Activated naive CD4-positive, alpha-beta T cell treated with anti-CD3 and anti-CD28 coated beads for 36 hours (primary cell): ENCODE measurements around the gene POC5. TPM values are rescaled to one million over a fixed set of nuclear protein-coding genes. Genes with fewer than 3 reads are reported as not detected.
"Not testable (repeated sequence)": the region's sequence is repeated elsewhere in the genome, so short reads cannot be mapped to it uniquely, and the experiment has no call there.

Source experiments
- CTCF ChIA-PET: fragments of 350-600 bp; sonication (Branson Sonifier 250); formaldehyde crosslinking; loops from one replicate; lab custom pipeline; 2021; ENCODE audit warnings: antibody characterized with exemption; lab: Charles Lee
- DNase-seq: peaks from one replicate; pipeline ENCODE4 v3.0.0-alpha.2; 2020
- H3K27ac Mint-ChIP-seq: one replicate; pipeline ENCODE4 v1.8.0; 2021; ENCODE audit warnings: mild to moderate bottlenecking, mixed read lengths
- H3K27me3 Mint-ChIP-seq: one replicate; pipeline ENCODE4 v1.8.0; 2021; ENCODE audit warnings: low read depth, mixed read lengths
- H3K36me3 Mint-ChIP-seq: one replicate; pipeline ENCODE4 v1.8.0; 2021; ENCODE audit warnings: low read depth, mixed read lengths
- H3K4me1 Mint-ChIP-seq: one replicate; pipeline ENCODE4 v1.8.0; 2021; ENCODE audit warnings: low read depth, mixed read lengths
- H3K4me3 Mint-ChIP-seq: one replicate; pipeline ENCODE4 v1.8.0; 2021; ENCODE audit warnings: mild to moderate bottlenecking, moderate library complexity, mixed read lengths
- H3K9me3 Mint-ChIP-seq: one replicate; pipeline ENCODE4 v1.8.0; 2021; ENCODE audit warnings: mixed read lengths
- intact Hi-C: fragments of 100-400 bp; cut with micrococcal nuclease; formaldehyde crosslinking; loops from one replicate; pipeline ENCODE4 v1.15.1; 2023
- total RNA-seq, 2 experiments: library from RNA; stranded (reverse); gene quantifications; one replicate each; pipeline ENCODE4 v1.2.3, GENCODE V29; 2021

POC5 gene
- total RNA-seq, 2 experiments from 2014 or later = 17.5 to 17.7 TPM

DNA sequence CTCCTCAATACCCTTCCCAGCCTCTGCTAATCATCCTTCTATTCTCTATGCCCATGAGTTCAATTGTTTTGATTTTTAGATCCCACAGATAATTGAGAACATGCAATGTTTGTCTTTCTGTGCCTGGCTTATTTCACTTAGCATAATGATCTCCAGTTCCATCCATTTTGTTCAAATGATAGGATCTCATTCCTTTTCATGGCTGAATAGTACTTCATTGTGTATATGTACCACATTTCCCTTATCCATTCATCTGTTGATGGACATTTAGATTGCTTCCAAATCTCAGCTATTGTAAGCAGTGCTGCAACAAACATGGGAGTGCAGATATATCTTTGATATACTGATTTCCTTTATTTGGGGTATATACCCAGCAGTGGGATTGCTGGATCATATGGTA lies 9.0 kb upstream of the POC5 start:
- intact Hi-C loops, H3K27ac Mint-ChIP-seq, CTCF ChIA-PET: not testable (repeated sequence)

DNA sequence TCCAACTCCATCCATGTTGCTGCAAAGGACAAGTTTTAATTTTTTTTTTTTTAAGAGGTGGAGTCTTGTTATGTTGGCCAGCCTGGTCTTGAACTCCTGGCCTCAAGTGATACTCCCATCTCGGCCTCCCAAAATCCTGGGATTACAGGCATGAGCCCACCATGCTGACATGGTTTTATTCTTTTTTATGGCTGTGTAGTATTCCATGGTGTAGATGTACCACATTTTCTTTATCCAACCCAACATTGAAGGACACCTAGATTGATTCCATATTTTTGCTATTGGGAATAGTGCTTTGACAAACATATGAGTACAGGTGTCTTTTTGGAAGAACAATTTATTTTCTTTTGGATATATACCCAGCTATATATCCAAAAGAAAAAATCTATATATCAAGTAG lies 6.1 kb upstream of the POC5 start:
- intact Hi-C loops = no loop called here
- H3K36me3 Mint-ChIP-seq = no peaks in the 10 kb centered on the region
- no peak for DNase-seq
- H3K9me3 Mint-ChIP-seq = no peaks in the 10 kb centered on the region
- H3K27ac Mint-ChIP-seq = no peak overlapping the region
- no peaks in the 10 kb centered on the region for H3K4me1 Mint-ChIP-seq
- H3K4me3 Mint-ChIP-seq = no peak overlapping the region
- H3K27me3 Mint-ChIP-seq = peaks cover 4% of the 10 kb centered on the region
- CTCF ChIA-PET = no interaction called here

More for the DNA sequence above, 9.0 kb upstream of the POC5 start:
- H3K36me3 Mint-ChIP-seq, H3K27me3 Mint-ChIP-seq, H3K4me1 Mint-ChIP-seq, H3K9me3 Mint-ChIP-seq, DNase-seq, H3K4me3 Mint-ChIP-seq: not testable (repeated sequence)

DNA sequence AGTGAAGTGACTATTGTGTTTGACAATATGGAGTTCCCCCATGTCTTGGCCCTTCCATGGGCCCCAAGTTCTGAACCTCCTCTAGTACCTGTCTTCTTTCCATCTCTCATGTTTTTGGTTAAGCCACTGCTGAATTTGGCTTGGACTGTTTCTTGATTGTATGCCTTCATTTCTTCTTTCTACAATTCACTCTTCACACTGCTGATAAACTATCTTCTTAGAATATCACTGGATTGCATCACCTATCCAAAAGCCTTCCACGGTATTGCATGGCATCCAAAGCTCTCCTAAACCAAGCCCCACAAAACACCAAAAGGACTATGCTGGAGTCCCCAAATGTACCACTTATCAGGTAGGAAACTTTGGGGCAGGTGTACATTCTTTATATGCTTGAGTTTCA lies 4.3 kb upstream of the POC5 start:
- H3K27ac Mint-ChIP-seq = no peak overlapping the region
- CTCF ChIA-PET = no interaction called here
- no peak for DNase-seq
- H3K27me3 Mint-ChIP-seq = peaks cover 2% of the 10 kb centered on the region
- intact Hi-C loops = no loop called here
- H3K9me3 Mint-ChIP-seq = no peaks in the 10 kb centered on the region
- no peaks in the 10 kb centered on the region for H3K36me3 Mint-ChIP-seq
- H3K4me1 Mint-ChIP-seq = peaks cover 2% of the 10 kb centered on the region
- H3K4me3 Mint-ChIP-seq = no peak overlapping the region

DNA sequence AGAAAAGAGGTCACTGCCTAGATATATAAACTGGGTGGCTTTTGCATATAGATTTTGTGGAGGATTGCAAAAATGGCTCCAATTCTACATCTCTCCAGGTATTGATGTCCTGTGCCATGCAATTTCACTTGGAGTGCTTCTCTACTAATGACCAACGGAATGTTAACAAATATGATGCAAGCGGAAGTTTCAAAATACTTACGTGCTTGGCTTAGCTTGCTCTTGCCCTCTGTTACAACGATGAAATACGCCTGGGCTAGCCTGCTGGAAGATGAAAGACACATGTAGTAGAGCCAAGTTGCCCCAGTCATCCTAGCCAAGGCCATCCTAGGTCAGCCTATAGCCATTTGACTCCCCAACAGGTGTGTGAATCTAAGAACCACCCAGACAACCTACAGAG lies 3.6 kb upstream of the POC5 start:
- Mint-ChIP-seq H3K36me3 (peaks cover 1% of the 10 kb centered on the region), H3K27ac (no peak overlapping the region), H3K27me3 (no peaks in the 10 kb centered on the region)

DNA sequence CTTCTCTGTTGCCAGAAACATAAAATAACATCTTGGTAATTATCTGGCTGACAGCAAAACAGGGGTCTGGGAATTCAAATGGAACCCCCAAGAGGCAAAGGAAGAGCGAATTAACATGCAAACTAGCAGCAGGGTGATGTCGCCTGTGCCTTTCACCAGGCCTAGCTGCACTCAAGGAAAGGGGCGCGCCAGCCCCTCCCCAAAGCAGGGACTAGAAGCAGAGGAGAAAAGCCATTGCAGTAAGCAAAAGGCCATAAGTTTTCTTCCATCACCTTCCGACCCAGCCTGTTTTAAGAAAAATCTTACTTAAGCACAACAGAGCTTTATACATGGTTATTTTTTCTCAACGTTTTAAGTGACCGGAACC lies 539 bp downstream of the POC5 start:
- peaks cover 22% of the 10 kb centered on the region for H3K36me3 Mint-ChIP-seq
- peak overlapping the region; percentile 99 for H3K27ac Mint-ChIP-seq
- H3K27me3 Mint-ChIP-seq = no peaks in the 10 kb centered on the region
- H3K4me3 Mint-ChIP-seq = peak overlapping the region; percentile 99
- H3K9me3 Mint-ChIP-seq = no peaks in the 10 kb centered on the region
- intact Hi-C loops = loop anchor here (1.0 to 10.0 kb wide), 13 partner anchors 47 to 1314 kb away; partner anchors contain the start of genes AGGF1, ANKRD31, CERT1 and GCNT4
- CTCF ChIA-PET = interaction anchor here (1.2 kb wide), 1 partner anchor 479 kb away, joined by 3 read pairs; no protein-coding TSS in a partner anchor
- no peak for DNase-seq
- peaks cover 31% of the 10 kb centered on the region for H3K4me1 Mint-ChIP-seq

More for the DNA sequence above, 3.6 kb upstream of the POC5 start:
- Mint-ChIP-seq H3K9me3 (no peaks in the 10 kb centered on the region), H3K4me3 (no peak overlapping the region), H3K4me1 (peaks cover 5% of the 10 kb centered on the region)
- no peak for DNase-seq
- CTCF ChIA-PET = no interaction called here
- intact Hi-C loops = no loop called here

DNA sequence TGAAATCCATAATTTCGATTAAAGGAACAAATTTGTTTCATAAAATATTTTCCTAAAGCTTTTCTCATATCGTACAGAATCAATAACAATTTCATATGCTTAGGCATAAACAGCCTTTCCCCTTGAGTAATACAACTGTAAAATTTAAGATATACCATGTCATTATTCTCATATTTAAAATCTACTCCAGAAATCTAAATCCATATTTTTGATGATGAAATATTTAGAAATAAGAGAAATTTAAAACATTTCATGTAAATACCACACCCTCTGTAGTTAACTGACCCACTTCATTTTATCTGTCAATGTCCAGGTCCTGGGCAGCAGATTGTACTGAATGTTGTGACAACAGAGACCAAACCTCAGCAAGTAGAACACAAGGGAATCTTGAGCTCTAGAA lies 5.1 kb downstream of the POC5 start:
- Mint-ChIP-seq H3K27me3 (no peaks in the 10 kb centered on the region), H3K4me1 (peaks cover 41% of the 10 kb centered on the region), H3K4me3 (no peak overlapping the region), H3K9me3 (no peaks in the 10 kb centered on the region), H3K27ac (no peak overlapping the region), H3K36me3 (peaks cover 31% of the 10 kb centered on the region)
- intact Hi-C loops = loop anchor here (10.0 kb wide), 1 partner anchor 1027 kb away; the partner anchor contains the start of gene HEXB
- no peak for DNase-seq
- CTCF ChIA-PET = no interaction called here

DNA sequence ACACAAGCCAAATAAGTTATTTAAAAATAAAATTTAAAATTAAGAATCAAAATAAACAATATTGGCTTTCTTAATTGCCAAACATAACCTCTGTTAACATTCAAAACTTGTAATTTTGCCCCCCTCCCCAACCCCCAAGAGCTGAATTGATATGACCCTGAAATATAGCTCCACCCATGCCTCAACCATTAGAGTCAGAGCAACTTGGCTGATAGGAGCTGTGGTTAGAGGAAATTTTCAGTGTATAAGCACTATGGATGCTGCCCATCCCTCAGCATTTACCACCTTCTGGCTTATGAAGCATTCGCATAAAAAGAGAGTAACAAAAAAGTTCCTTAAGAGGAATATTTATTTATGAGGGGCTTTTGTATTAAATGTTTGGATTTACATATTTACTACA lies 6.1 kb downstream of the POC5 start:
- intact Hi-C loops = loop anchor here (10.0 kb wide), 1 partner anchor 1026 kb away; the partner anchor contains the start of gene HEXB
- Mint-ChIP-seq H3K36me3 (peaks cover 31% of the 10 kb centered on the region), H3K4me1 (peaks cover 41% of the 10 kb centered on the region), H3K27ac (no peak overlapping the region), H3K9me3 (no peaks in the 10 kb centered on the region), H3K27me3 (no peaks in the 10 kb centered on the region), H3K4me3 (no peak overlapping the region)
- CTCF ChIA-PET = no interaction called here
- DNase-seq = no peak

DNA sequence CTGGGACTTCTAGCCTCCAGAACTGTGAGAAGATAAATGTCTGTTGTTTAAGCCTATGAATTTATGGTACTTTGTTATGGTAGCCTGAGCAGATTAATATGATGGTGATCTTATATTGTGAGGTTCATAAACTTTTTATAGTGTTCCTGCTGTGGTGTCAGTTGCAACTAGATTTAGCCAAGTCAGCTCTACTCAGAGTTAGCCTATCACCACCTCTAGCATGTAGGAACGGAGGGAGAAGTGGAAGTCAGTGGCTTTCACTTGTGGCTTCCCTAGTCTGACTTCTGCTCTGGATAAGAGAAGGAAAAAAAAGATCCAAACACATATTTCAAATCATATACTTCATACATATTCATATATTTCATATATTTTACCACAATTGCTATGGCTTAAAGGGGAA lies 6.6 kb downstream of the POC5 start:
- H3K4me1 Mint-ChIP-seq = peaks cover 41% of the 10 kb centered on the region
- peaks cover 27% of the 10 kb centered on the region for H3K36me3 Mint-ChIP-seq
- H3K9me3 Mint-ChIP-seq = no peaks in the 10 kb centered on the region
- CTCF ChIA-PET = no interaction called here
- no peaks in the 10 kb centered on the region for H3K27me3 Mint-ChIP-seq
- H3K4me3 Mint-ChIP-seq = no peak overlapping the region
- intact Hi-C loops = loop anchor here (10.0 kb wide), 1 partner anchor 1026 kb away; the partner anchor contains the start of gene HEXB
- H3K27ac Mint-ChIP-seq = no peak overlapping the region
- DNase-seq = no peak

DNA sequence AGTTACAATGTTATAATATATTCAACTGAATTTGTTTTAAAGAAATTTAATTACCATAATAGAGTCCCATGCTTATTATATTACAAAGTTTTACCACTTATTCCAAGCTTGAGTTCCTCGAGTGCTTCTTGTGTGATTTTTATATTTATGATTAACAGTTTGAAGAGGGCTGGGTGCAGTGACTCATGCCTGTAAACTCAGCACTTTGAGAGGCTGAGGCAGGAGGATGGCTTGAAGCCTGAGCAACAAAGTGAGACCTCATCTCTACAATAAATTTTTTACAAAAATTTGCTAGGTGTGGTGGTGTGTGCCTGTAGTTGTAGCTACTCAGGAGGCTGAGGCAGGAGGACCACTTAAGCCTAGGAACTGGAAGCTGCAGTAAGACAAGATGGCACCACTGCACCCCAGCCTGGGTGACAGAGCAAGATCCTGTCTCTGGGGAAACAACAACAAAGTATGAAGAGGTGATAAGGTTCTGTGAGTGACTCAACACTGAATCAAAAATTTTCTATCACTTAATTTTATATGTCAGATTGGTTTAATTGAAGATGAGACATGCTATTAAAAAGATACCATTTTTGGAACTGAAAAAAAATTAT lies 9.2 kb downstream of the POC5 start:
- Mint-ChIP-seq H3K27ac (no peak overlapping the region), H3K4me3 (no peak overlapping the region), H3K27me3 (no peaks in the 10 kb centered on the region), H3K9me3 (no peaks in the 10 kb centered on the region), H3K4me1 (peaks cover 19% of the 10 kb centered on the region), H3K36me3 (peaks cover 21% of the 10 kb centered on the region)
- intact Hi-C loops = no loop called here
- DNase-seq = peak; percentile 5
- CTCF ChIA-PET = no interaction called here

DNA sequence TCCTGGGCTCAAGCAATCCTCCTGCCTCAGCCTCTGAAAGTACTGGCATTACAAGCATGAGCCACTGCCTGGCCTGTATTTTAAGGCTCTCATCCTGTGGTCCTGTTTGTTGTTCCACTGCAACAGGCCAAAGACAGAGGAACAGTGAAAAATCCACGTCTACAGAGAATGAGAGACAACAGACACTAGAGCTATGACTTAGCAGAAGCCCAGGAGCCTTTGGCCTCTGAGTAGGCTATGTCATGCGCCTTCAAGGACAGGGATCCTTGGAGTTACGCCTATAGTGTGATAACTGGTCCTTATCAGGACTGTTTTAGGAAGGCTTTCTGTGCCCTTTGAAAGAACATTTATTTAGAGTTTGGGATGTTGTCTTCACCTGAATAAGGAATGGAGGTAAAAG lies 10.5 kb downstream of the POC5 start:
- no peaks in the 10 kb centered on the region for H3K27me3 Mint-ChIP-seq
- H3K4me3 Mint-ChIP-seq = no peak overlapping the region
- no peak for DNase-seq
- peaks cover 17% of the 10 kb centered on the region for H3K4me1 Mint-ChIP-seq
- intact Hi-C loops = no loop called here
- H3K36me3 Mint-ChIP-seq = peaks cover 29% of the 10 kb centered on the region
- no peaks in the 10 kb centered on the region for H3K9me3 Mint-ChIP-seq
- H3K27ac Mint-ChIP-seq = no peak overlapping the region
- CTCF ChIA-PET = interaction anchor here (0.5 kb wide), 1 partner anchor 376 kb away, joined by 6 read pairs; no protein-coding TSS in a partner anchor

DNA sequence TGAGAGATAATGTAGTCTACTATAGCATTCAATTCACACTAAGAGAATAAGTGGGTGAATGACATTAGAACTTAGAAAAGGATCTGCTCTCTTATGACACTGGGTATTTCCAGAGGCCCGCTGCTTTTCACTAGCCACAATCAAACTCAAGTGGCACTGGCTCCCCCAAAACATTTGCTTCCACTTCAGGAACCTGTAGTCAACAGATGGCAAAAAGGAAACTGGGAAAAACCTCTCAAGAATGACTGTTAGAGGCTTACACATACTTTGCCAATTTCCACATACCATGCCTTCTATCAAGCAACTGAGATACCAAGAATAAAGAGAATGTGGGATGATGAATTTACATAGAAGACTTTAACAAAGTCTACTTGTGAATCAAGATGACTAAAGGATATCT lies 11.2 kb downstream of the POC5 start:
- H3K27me3 Mint-ChIP-seq = no peaks in the 10 kb centered on the region
- peaks cover 29% of the 10 kb centered on the region for H3K36me3 Mint-ChIP-seq
- H3K27ac Mint-ChIP-seq = no peak overlapping the region
- H3K4me1 Mint-ChIP-seq = peaks cover 15% of the 10 kb centered on the region
- DNase-seq = no peak
- H3K4me3 Mint-ChIP-seq = no peak overlapping the region
- no peaks in the 10 kb centered on the region for H3K9me3 Mint-ChIP-seq
- intact Hi-C loops = no loop called here
- CTCF ChIA-PET = no interaction called here

DNA sequence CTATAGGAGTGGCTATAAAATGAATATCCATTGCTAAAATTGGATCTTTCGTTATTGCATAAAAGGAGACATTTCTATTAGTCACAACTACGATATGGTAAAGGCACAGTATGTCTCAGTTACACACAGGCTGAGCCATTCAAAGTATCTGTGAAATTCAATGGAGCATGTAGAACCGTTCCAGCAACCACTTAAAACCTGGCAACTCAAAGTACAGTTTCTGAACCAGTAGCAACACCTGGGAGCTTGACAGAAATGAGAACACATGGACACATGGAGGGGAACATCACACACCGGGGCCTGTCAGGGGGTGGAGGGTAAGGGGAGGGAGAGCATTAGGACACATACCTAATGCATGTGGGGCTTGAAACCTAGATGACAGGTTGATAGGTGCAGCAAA lies 15.4 kb downstream of the POC5 start:
- intact Hi-C loops = no loop called here
- Mint-ChIP-seq H3K4me3 (no peak overlapping the region), H3K9me3 (no peaks in the 10 kb centered on the region), H3K27ac (no peak overlapping the region), H3K27me3 (no peaks in the 10 kb centered on the region), H3K4me1 (peaks cover 8% of the 10 kb centered on the region), H3K36me3 (peaks cover 36% of the 10 kb centered on the region)
- CTCF ChIA-PET = no interaction called here
- DNase-seq = no peak
